HepG2 (cell line): ENCODE results near the gene PDCD1LG2. TPM values are rescaled to one million over a fixed set of nuclear protein-coding genes. Genes with fewer than 3 reads are reported as not detected.

Experiments used
- ATAC-seq: fragments of 200-7000 bp; cut with Tn5 transposase; 3 replicates; pipeline ENCODE4 v1.9.1; 2020; ENCODE audit warnings: mild to moderate bottlenecking, moderate library complexity
- BruUV-seq: library from RNA; stranded (reverse); fragments of 400-500 nt; replicated peaks from 2 replicates; lab custom pipeline; 2021; lab: Mats Ljungman, UMichigan
- CTCF ChIA-PET: fragments of 300-600 bp; formaldehyde crosslinking; extraction: SDS; loops from one replicate; lab custom pipeline; 2021; ENCODE audit warnings: low total read pairs, inconsistent platforms, low intra/inter-chr PET ratio; lab: Yijun Ruan, JAX
- POLR2A ChIA-PET: fragments of 350-600 bp; sonication (Branson Sonifier 250); formaldehyde crosslinking; loops from one replicate; lab custom pipeline; 2020; ENCODE audit warnings: antibody characterized with exemption, inconsistent platforms; lab: Yijun Ruan, JAX
- DNase-seq: peaks from one replicate; pipeline ENCODE4 v3.0.0-alpha.2; 2015; ENCODE audit warnings: low spot score
- FAIRE-seq: peaks from 3 replicates; lab custom pipeline; 2011; peaks lifted over from hg19 to GRCh38; lab: Jason Lieb, UNC
- H2AFZ ChIP-seq: one replicate; pipeline ENCODE4 v1.6.1; 2011; ENCODE audit warnings: low read length, inconsistent platforms
- H3K27ac ChIP-seq: fragments of 300-600 bp; 3 replicates; pipeline ENCODE4 v1.8.0; 2011; ENCODE audit warnings: mixed run types, mild to moderate bottlenecking, mixed read lengths, low read length, inconsistent platforms; ENCODE audit not compliant: insufficient read depth; ENCODE audit errors: extremely low read length
- H3K27me3 ChIP-seq, 2 experiments: fragments of 200-600 bp in 1 of 2; 2 replicates in 1 of 2; 3 replicates in 1 of 2; pipeline versions ENCODE4 v1.6.0 to v1.8.0; 2011; ENCODE audit warnings: low read length in 2 of 2, mild to moderate bottlenecking in 2 of 2, moderate library complexity in 2 of 2, inconsistent platforms in 1 of 2; ENCODE audit not compliant: insufficient read depth in 2 of 2, control insufficient read depth in 1 of 2
- H3K36me3 ChIP-seq, 2 experiments: fragments of 200-600 bp in 1 of 2; replicated peaks in 1 of 2; 2 replicates in 1 of 2; 3 replicates in 1 of 2; pipeline versions ENCODE4 v1.5.1 to v1.8.0; 2011; ENCODE audit warnings: low read length in 2 of 2, inconsistent platforms in 1 of 2; ENCODE audit not compliant: insufficient read depth in 2 of 2, control insufficient read depth in 1 of 2
- H3K4me1 ChIP-seq: 2 replicates; pipeline ENCODE4 v1.5.1; 2012; ENCODE audit warnings: low read length, inconsistent platforms; ENCODE audit not compliant: insufficient read depth
- H3K4me2 ChIP-seq: 2 replicates; pipeline ENCODE4 v1.6.0; 2011; ENCODE audit warnings: low read depth, low read length, inconsistent platforms
- H3K4me3 ChIP-seq, 3 experiments: fragments of 200-600 bp in 1 of 3; sonication (generic), shearing (Covaris generic) in 1 of 3; replicated peaks in 1 of 3; 2 replicates each; pipeline ENCODE4 v1.5.1; 2011 to 2016; ENCODE audit warnings: low read length in 3 of 3, inconsistent platforms in 2 of 3, low read depth in 2 of 3, mild to moderate bottlenecking in 2 of 3, control low read depth in 1 of 3, mixed read lengths in 1 of 3; ENCODE audit not compliant: insufficient read depth in 1 of 3
- H3K79me2 ChIP-seq: one replicate; pipeline ENCODE4 v1.6.1; 2011; ENCODE audit warnings: low read length, inconsistent platforms; ENCODE audit not compliant: insufficient read depth
- H3K9ac ChIP-seq: 2 replicates; pipeline ENCODE4 v1.6.0; 2011; ENCODE audit warnings: mild to moderate bottlenecking, low read depth, low read length, inconsistent platforms; ENCODE audit not compliant: insufficient read depth
- H3K9me3 ChIP-seq: 2 replicates; pipeline ENCODE4 v1.5.1; 2012; ENCODE audit warnings: mild to moderate bottlenecking, low read length
- H4K20me1 ChIP-seq: 2 replicates; pipeline ENCODE4 v1.6.0; 2011; ENCODE audit warnings: inconsistent platforms, mild to moderate bottlenecking, low read length, moderate library complexity; ENCODE audit not compliant: insufficient read depth
- GTF2F1 ChIP-seq: fragments of 150-350 bp; IDR thresholded peaks from 2 replicates; pipeline ENCODE4 v1.6.1; 2014; ENCODE audit warnings: low read length
- IKZF4 ChIP-seq: sonication (generic); formaldehyde crosslinking; IDR thresholded peaks from 2 replicates; pipeline ENCODE4 v1.5.1; 2020; ENCODE audit warnings: borderline replicate concordance, mild to moderate bottlenecking, low read depth, missing genetic modification reagents; ENCODE audit errors: not compliant biosample characterization
- JUND ChIP-seq: sonication (generic); formaldehyde crosslinking; IDR thresholded peaks from 2 replicates; pipeline ENCODE4 v1.8.0; 2022; ENCODE audit warnings: mild to moderate bottlenecking, missing genetic modification reagents
- SRSF9 ChIP-seq: fragments of 200-400 bp; formaldehyde crosslinking; IDR thresholded peaks from 2 replicates; pipeline ENCODE4 v1.6.1; 2018; ENCODE audit warnings: borderline replicate concordance, mild to moderate bottlenecking, low read depth, low read length; ENCODE audit not compliant: insufficient read depth, poor library complexity, severe bottlenecking
- ZFP41 ChIP-seq: sonication (generic); formaldehyde crosslinking; IDR thresholded peaks from 2 replicates; pipeline ENCODE4 v1.4.0; 2020; ENCODE audit warnings: mild to moderate bottlenecking, missing genetic modification reagents, borderline replicate concordance
- ZNF460 ChIP-seq: sonication (generic); formaldehyde crosslinking; IDR thresholded peaks from 2 replicates; pipeline ENCODE4 v1.5.1; 2020; ENCODE audit warnings: missing genetic modification reagents, mild to moderate bottlenecking, borderline replicate concordance
- WGBS: methylation state at CpG from one replicate; pipeline ENCODE4 v1.1.6; 2017; ENCODE audit warnings: low lambda C conversion rate; 5-methylcytosine and 5-hydroxymethylcytosine counted together
- in situ Hi-C: cut with HindIII; loops from 2 replicates; pipeline ENCODE4 v1.10.0; 2017; ENCODE audit warnings: low pct_unique_long_range_greater_than_20kb; ENCODE audit not compliant: extremely low pct_ligation_motif_present
- intact Hi-C: fragments of 100-400 bp; cut with micrococcal nuclease; formaldehyde crosslinking; loops from one replicate; pipeline ENCODE4 v1.10.0; 2022; ENCODE audit not compliant: unreplicated experiment
- polyA plus RNA-seq, 8 experiments: library from polyadenylated mRNA; depleted of rRNA in 3 of 8; stranded (reverse) in 7 of 8; unstranded in 1 of 8; fragments of >200 nt; fragmentation: Illumina TruSeq in 4 of 8; extraction: Trizol in 4 of 8; gene quantifications; 2 replicates each; pipeline versions ENCODE4 v1.2.1 to v1.2.3, GENCODE V29; 2011 to 2016; ENCODE audit warnings: low read depth in 4 of 8, missing spikeins in 1 of 8, mixed read lengths in 1 of 8; ENCODE audit not compliant: insufficient read depth in 1 of 8
- total RNA-seq, 5 experiments: library from RNA; depleted of rRNA; stranded (reverse); fragments of >200 nt; fragmentation: Illumina TruSeq; extraction: Trizol; gene quantifications; 2 replicates each; pipeline ENCODE4 v1.2.3, GENCODE V29; 2016; ENCODE audit warnings: low read depth in 1 of 5
- TF ChIP-seq, protein P1 (sequence below): sonication (generic); formaldehyde crosslinking; IDR thresholded peaks from 2 replicates; pipeline ENCODE4 v1.5.0; 2020; ENCODE audit warnings: mild to moderate bottlenecking, missing genetic modification reagents
- TF ChIP-seq, protein P2 (sequence below): IDR thresholded peaks from 2 replicates; pipeline ENCODE4 v1.6.1; 2016; ENCODE audit warnings: low read depth, borderline replicate concordance
- TF ChIP-seq, protein P3 (sequence below): sonication (generic); formaldehyde crosslinking; IDR thresholded peaks from 2 replicates; pipeline ENCODE4 v1.5.0; 2020; ENCODE audit warnings: mild to moderate bottlenecking, missing genetic modification reagents
- TF ChIP-seq, protein P4 (sequence below): sonication (generic); formaldehyde crosslinking; IDR thresholded peaks from 2 replicates; pipeline ENCODE4 v1.5.1; 2020; ENCODE audit warnings: mild to moderate bottlenecking, missing genetic modification reagents, borderline replicate concordance

Gene PDCD1LG2
- total and polyA plus RNA-seq, 2 of the 13 experiments (the other 11 are each of a cell fraction or from before 2014, with no cell fraction given): not detected

DNA sequence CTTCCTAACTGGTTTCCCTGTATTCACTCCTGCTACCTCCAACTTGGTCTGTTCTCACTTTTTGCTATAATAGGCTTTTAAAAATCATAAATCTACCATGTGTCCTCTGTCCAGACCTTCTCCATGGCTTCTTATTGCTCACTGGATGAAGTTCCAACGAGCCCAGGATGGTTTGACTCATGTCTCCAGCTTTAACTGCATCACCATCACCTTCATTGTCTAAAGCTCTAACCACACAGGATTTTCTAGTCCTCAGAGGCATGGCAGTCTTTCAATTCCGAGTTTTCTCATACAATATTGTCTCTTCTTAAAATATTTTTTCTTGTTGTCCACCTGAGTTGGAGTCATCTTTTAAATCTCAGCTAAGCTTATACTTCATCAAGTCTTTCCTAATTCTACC, 49.3 kb downstream of the PDCD1LG2 start (continued):
- TF ChIP-seq ZFP41 (CRISPR knock-in tag) (no peak), ZNF460 (CRISPR knock-in tag) (no peak), SRSF9 (no peak)
- TF ChIP-seq, protein P1, sequence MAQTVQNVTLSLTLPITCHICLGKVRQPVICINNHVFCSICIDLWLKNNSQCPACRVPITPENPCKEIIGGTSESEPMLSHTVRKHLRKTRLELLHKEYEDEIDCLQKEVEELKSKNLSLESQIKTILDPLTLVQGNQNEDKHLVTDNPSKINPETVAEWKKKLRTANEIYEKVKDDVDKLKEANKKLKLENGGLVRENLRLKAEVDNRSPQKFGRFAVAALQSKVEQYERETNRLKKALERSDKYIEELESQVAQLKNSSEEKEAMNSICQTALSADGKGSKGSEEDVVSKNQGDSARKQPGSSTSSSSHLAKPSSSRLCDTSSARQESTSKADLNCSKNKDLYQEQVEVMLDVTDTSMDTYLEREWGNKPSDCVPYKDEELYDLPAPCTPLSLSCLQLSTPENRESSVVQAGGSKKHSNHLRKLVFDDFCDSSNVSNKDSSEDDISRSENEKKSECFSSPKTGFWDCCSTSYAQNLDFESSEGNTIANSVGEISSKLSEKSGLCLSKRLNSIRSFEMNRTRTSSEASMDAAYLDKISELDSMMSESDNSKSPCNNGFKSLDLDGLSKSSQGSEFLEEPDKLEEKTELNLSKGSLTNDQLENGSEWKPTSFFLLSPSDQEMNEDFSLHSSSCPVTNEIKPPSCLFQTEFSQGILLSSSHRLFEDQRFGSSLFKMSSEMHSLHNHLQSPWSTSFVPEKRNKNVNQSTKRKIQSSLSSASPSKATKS: no peak
- TF ChIP-seq, all 625 proteins: peak for 0

DNA sequence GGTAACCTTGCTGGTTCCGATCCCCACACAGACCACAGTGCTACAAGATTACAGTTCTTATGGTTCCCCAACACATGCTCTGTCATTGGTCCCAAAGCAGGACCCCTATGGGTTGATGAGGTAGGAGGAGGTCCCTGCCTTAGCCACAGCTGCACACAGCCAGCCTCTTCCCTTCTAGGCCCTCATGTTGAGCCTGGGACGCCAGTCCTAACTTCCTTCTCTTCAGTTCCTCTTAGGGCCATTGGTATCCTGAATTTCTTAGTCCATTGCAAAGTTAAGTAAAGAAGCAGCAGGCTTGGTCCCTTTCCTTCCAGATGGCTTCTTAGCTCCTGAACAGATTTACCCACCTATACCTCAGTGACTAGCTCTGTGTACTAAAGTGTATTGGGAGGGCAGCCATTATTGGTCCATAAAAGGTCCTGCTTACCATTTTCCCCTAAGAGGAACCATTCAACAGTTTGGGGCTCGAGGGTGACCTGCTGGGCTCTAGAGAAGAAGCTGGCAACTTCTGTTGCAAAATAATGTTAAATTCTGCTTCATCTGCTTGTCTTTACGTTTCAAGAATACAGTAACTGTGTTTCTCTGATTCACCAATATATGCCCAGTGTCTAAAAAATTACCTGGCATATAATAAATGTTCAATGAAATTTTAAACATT, 50.2 kb downstream of the PDCD1LG2 start:
- Histone ChIP-seq H3K9me3 (no peaks in the 10 kb centered on the region), H2AFZ (no peak overlapping the region), H3K36me3 (no peaks in the 10 kb centered on the region), H3K9ac (no peak overlapping the region), H3K27me3 (peaks cover 0 to 4% of the 10 kb centered on the region in 2 experiments; a peak in 1 of 5 replicates), H3K79me2 (no peaks in the 10 kb centered on the region), H3K4me3 (no peak overlapping the region), H3K4me1 (no peaks in the 10 kb centered on the region), H3K27ac (no peak overlapping the region), H4K20me1 (no peaks in the 10 kb centered on the region), H3K4me2 (no peak overlapping the region)
- ATAC-seq: no peak
- in situ Hi-C loops: no loop called here
- BruUV-seq: no TSS peak
- FAIRE-seq: no peak
- DNase-seq: no peak
- WGBS: 1% methylated on average over 3 of the region's 4 CpGs
- CTCF ChIA-PET: no interaction called here
- POLR2A ChIA-PET: no interaction called here
- intact Hi-C loops: no loop called here
- TF ChIP-seq, protein P2, sequence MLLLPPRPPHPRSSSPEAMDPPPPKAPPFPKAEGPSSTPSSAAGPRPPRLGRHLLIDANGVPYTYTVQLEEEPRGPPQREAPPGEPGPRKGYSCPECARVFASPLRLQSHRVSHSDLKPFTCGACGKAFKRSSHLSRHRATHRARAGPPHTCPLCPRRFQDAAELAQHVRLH (CRISPR knock-in tag): no peak
- TF ChIP-seq, protein P3, sequence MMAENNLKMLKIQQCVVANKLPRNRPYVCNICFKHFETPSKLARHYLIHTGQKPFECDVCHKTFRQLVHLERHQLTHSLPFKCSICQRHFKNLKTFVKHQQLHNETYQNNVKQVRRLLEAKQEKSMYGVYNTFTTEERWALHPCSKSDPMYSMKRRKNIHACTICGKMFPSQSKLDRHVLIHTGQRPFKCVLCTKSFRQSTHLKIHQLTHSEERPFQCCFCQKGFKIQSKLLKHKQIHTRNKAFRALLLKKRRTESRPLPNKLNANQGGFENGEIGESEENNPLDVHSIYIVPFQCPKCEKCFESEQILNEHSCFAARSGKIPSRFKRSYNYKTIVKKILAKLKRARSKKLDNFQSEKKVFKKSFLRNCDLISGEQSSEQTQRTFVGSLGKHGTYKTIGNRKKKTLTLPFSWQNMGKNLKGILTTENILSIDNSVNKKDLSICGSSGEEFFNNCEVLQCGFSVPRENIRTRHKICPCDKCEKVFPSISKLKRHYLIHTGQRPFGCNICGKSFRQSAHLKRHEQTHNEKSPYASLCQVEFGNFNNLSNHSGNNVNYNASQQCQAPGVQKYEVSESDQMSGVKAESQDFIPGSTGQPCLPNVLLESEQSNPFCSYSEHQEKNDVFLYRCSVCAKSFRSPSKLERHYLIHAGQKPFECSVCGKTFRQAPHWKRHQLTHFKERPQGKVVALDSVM (CRISPR knock-in tag): no peak
- TF ChIP-seq, protein P4, sequence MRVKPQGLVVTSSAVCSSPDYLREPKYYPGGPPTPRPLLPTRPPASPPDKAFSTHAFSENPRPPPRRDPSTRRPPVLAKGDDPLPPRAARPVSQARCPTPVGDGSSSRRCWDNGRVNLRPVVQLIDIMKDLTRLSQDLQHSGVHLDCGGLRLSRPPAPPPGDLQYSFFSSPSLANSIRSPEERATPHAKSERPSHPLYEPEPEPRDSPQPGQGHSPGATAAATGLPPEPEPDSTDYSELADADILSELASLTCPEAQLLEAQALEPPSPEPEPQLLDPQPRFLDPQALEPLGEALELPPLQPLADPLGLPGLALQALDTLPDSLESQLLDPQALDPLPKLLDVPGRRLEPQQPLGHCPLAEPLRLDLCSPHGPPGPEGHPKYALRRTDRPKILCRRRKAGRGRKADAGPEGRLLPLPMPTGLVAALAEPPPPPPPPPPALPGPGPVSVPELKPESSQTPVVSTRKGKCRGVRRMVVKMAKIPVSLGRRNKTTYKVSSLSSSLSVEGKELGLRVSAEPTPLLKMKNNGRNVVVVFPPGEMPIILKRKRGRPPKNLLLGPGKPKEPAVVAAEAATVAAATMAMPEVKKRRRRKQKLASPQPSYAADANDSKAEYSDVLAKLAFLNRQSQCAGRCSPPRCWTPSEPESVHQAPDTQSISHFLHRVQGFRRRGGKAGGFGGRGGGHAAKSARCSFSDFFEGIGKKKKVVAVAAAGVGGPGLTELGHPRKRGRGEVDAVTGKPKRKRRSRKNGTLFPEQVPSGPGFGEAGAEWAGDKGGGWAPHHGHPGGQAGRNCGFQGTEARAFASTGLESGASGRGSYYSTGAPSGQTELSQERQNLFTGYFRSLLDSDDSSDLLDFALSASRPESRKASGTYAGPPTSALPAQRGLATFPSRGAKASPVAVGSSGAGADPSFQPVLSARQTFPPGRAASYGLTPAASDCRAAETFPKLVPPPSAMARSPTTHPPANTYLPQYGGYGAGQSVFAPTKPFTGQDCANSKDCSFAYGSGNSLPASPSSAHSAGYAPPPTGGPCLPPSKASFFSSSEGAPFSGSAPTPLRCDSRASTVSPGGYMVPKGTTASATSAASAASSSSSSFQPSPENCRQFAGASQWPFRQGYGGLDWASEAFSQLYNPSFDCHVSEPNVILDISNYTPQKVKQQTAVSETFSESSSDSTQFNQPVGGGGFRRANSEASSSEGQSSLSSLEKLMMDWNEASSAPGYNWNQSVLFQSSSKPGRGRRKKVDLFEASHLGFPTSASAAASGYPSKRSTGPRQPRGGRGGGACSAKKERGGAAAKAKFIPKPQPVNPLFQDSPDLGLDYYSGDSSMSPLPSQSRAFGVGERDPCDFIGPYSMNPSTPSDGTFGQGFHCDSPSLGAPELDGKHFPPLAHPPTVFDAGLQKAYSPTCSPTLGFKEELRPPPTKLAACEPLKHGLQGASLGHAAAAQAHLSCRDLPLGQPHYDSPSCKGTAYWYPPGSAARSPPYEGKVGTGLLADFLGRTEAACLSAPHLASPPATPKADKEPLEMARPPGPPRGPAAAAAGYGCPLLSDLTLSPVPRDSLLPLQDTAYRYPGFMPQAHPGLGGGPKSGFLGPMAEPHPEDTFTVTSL: no peak
- no peak for TF ChIP-seq IKZF4
- TF ChIP-seq JUND (CRISPR knock-in tag): no peak
- no peak for TF ChIP-seq GTF2F1
